SK-N-SH (cell line): ENCODE measurements around the gene GJB3. TPM values are rescaled to one million over a fixed set of nuclear protein-coding genes. Genes with fewer than 3 reads are reported as not detected.

Source experiments
- CTCF ChIA-PET: fragments of 300-600, 350-600 bp; formaldehyde crosslinking; extraction: SDS; loops from one replicate; lab custom pipeline; 2021; lab: Yijun Ruan, JAX
- POLR2A ChIA-PET: fragments of 350-600 bp; sonication (Branson Sonifier 250); formaldehyde crosslinking; extraction: SDS; loops from one replicate; lab custom pipeline; 2020; ENCODE audit warnings: antibody characterized with exemption, inconsistent platforms; lab: Yijun Ruan, JAX
- DNase-seq: peaks from one replicate; pipeline ENCODE4 v3.0.0; 2012
- H2AFZ ChIP-seq: fragments of 200-600 bp; sonication (generic); 2 replicates; pipeline ENCODE4 v1.8.1; 2016; ENCODE audit warnings: antibody characterized with exemption, mild to moderate bottlenecking, low read depth
- H3F3A ChIP-seq: fragments of 200-600 bp; sonication (generic); replicated peaks from 2 replicates; pipeline ENCODE3; 2016; ENCODE audit warnings: antibody characterized with exemption, mild to moderate bottlenecking; ENCODE audit not compliant: insufficient read depth
- H3K27ac ChIP-seq, 2 experiments: fragments of 200-500 bp in 1 of 2; fragments of 200-600 bp in 1 of 2; sonication (Bioruptor generic) in 1 of 2; sonication (generic), shearing (Covaris generic) in 1 of 2; 2 replicates each; pipeline versions ENCODE4 v1.5.1 to v1.6.1; 2014 to 2016; ENCODE audit warnings: low read depth in 2 of 2, inconsistent platforms in 1 of 2, low read length in 1 of 2, mild to moderate bottlenecking in 1 of 2, mixed read lengths in 1 of 2
- H3K27me3 ChIP-seq: fragments of 200-600 bp; sonication (generic), shearing (Covaris generic); 2 replicates; pipeline ENCODE4 v1.6.1; 2016; ENCODE audit warnings: mixed run types; ENCODE audit not compliant: insufficient read depth
- H3K36me3 ChIP-seq, 2 experiments: fragments of 200-500 bp in 1 of 2; fragments of 200-600 bp in 1 of 2; sonication (Bioruptor generic) in 1 of 2; sonication (generic) in 1 of 2; replicated peaks in 1 of 2; 2 replicates each; pipeline versions ENCODE3 to v1.5.1; 2014 to 2016; ENCODE audit warnings: low read length in 1 of 2, mild to moderate bottlenecking in 1 of 2; ENCODE audit not compliant: insufficient read depth in 2 of 2, control insufficient read depth in 1 of 2
- H3K4me1 ChIP-seq, 2 experiments: fragments of 200-500 bp in 1 of 2; fragments of 200-600 bp in 1 of 2; sonication (Bioruptor generic) in 1 of 2; sonication (generic), shearing (Covaris generic) in 1 of 2; 2 replicates each; pipeline versions ENCODE4 v1.5.1 to v1.6.1; 2014 to 2016; ENCODE audit warnings: low read depth in 1 of 2, low read length in 1 of 2, mixed run types in 1 of 2; ENCODE audit not compliant: insufficient read depth in 2 of 2, control insufficient read depth in 1 of 2
- H3K4me2 ChIP-seq: fragments of 200-600 bp; sonication (generic), shearing (Covaris generic); 2 replicates; pipeline ENCODE4 v1.6.1; 2017; ENCODE audit warnings: mixed run types
- H3K4me3 ChIP-seq, 2 experiments: fragments of 200-500 bp in 1 of 2; fragments of 200-600 bp in 1 of 2; sonication (Bioruptor generic) in 1 of 2; sonication (generic), shearing (Covaris generic) in 1 of 2; 2 replicates each; pipeline versions ENCODE4 v1.5.1 to v1.8.1; 2014 to 2016; ENCODE audit warnings: low read depth in 2 of 2, inconsistent platforms in 1 of 2, low read length in 1 of 2, mild to moderate bottlenecking in 1 of 2, mixed read lengths in 1 of 2, moderate library complexity in 1 of 2
- H3K79me2 ChIP-seq: fragments of 200-600 bp; sonication (generic); 2 replicates; pipeline ENCODE4 v1.8.1; 2017; ENCODE audit warnings: mild to moderate bottlenecking; ENCODE audit not compliant: insufficient read depth
- H3K9ac ChIP-seq: fragments of 200-600 bp; sonication (generic); 2 replicates; pipeline ENCODE4 v1.6.1; 2017; ENCODE audit warnings: mixed run types
- H3K9me2 ChIP-seq: fragments of 200-600 bp; sonication (generic); 2 replicates; pipeline ENCODE4 v1.6.1; 2017; ENCODE audit warnings: mixed run types
- H3K9me3 ChIP-seq: fragments of 200-600 bp; sonication (generic); 2 replicates; pipeline ENCODE4 v1.6.1; 2017; ENCODE audit warnings: mixed run types, mild to moderate bottlenecking, moderate library complexity
- H4K20me1 ChIP-seq: fragments of 200-600 bp; sonication (generic); 2 replicates; pipeline ENCODE4 v1.6.1; 2017; ENCODE audit warnings: mild to moderate bottlenecking, mixed run types; ENCODE audit not compliant: insufficient read depth
- CHD2 ChIP-seq: fragments of 150-350 bp; IDR thresholded peaks from 2 replicates; pipeline ENCODE4 v1.6.1; 2018; ENCODE audit warnings: low read length; ENCODE audit not compliant: partially characterized antibody
- ELF1 ChIP-seq: IDR thresholded peaks from 2 replicates; pipeline ENCODE4 v1.4.0; 2012
- FOSL2 ChIP-seq: IDR thresholded peaks from 2 replicates; pipeline ENCODE4 v1.4.0; 2012; ENCODE audit warnings: low read depth, mild to moderate bottlenecking, moderate library complexity, borderline replicate concordance
- FOXM1 ChIP-seq: IDR thresholded peaks from 2 replicates; pipeline ENCODE4 v1.4.0; 2012; ENCODE audit warnings: low read depth, mild to moderate bottlenecking
- GABPA ChIP-seq: IDR thresholded peaks from 2 replicates; pipeline ENCODE4 v1.4.0; 2012; ENCODE audit warnings: low read depth, mild to moderate bottlenecking
- JUND ChIP-seq: IDR thresholded peaks from 2 replicates; pipeline ENCODE4 v1.4.0; 2012
- MEF2A ChIP-seq: IDR thresholded peaks from 2 replicates; pipeline ENCODE4 v1.4.0; 2012; ENCODE audit warnings: low read depth, borderline replicate concordance
- MXI1 ChIP-seq: IDR thresholded peaks from 2 replicates; pipeline ENCODE4 v1.6.1; 2012; ENCODE audit warnings: mild to moderate bottlenecking, low read depth, low read length, improper control_type of control experiment
- NRF1 ChIP-seq: IDR thresholded peaks from 2 replicates; pipeline ENCODE4 v1.6.1; 2012; ENCODE audit warnings: low read depth, mild to moderate bottlenecking, low read length
- PBX3 ChIP-seq: IDR thresholded peaks from 2 replicates; pipeline ENCODE4; 2012
- SMC3 ChIP-seq: IDR thresholded peaks from 2 replicates; pipeline ENCODE4 v1.6.1; 2012; ENCODE audit warnings: low read depth, low read length, improper control_type of control experiment
- TCF12 ChIP-seq: IDR thresholded peaks from 2 replicates; pipeline ENCODE4 v1.4.0; 2012
- USF1 ChIP-seq: IDR thresholded peaks from 2 replicates; pipeline ENCODE4 v1.4.0; 2012; ENCODE audit warnings: low read depth, borderline replicate concordance
- WGBS: methylation state at CpG from one replicate; pipeline ENCODE4 v1.1.6; 2017; ENCODE audit warnings: low lambda C conversion rate; 5-methylcytosine and 5-hydroxymethylcytosine counted together
- polyA plus RNA-seq, 3 experiments: library from polyadenylated mRNA; depleted of rRNA; stranded (reverse); fragments of >200 nt; gene quantifications; 2 replicates each; pipeline ENCODE4 v1.2.3, GENCODE V29; 2012

GJB3 gene
- polyA plus RNA-seq, 1 of the 3 experiments (the other 2 are of a cell fraction), result not detected

- ChIA-PET POLR2A (no interaction called here), CTCF (interaction anchor here (0.9 to 6.2 kb wide), 3 partner anchors 12 to 97 kb away, joined by 3 to 57 read pairs (median 4); no protein-coding TSS in a partner anchor)
- Histone ChIP-seq H4K20me1 (no peaks in the 10 kb centered on the region), H3K9me3 (no peaks in the 10 kb centered on the region), H2AFZ (no peak within 1 kb of the TSS), H3K9me2 (no peaks in the 10 kb centered on the region), H3K4me1 (no peaks in the 10 kb centered on the region; a peak in 1 of 4 replicates), H3K4me2 (no peak within 1 kb of the TSS), H3K27me3 (no peaks in the 10 kb centered on the region), H3K27ac (no peak within 1 kb of the TSS), H3K4me3 (no peak within 1 kb of the TSS), H3K79me2 (no peaks in the 10 kb centered on the region), H3F3A (no peaks in the 10 kb centered on the region), H3K9ac (no peak within 1 kb of the TSS), H3K36me3 (no peaks in the 10 kb centered on the region)
- WGBS, result 48% methylated on average over 7 of the region's 13 CpGs
- TF ChIP-seq GABPA (no peak), JUND (no peak)
- no peak for DNase-seq
These were observed 25.9 kb upstream of the GJB3 start, which contains the start of gene GJB5 for GRCh38 chr1:34754964-34755637. GJB5 (plus strand) TSS chr1:34755047; CDS start chr1:34757331, 2,284 bp downstream.

DNA sequence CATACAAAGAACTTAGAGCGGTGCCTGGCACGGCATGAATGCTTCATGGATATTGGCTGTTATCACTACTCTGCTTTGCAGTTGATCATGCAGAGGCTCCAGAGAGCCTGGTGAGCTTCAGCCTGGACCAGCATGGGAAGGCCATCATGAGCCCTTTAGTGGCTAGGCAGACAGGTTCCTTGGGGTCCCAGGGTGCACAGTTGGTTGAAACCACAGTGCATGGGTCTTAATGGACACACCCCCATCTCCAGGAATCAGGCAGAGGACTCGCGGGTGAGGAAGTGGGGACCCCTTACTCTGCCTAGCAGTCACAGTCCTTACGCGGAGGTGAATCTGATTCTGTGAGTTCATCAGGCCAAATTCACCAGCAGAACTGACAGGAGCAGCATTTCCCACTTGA is 25.1 kb upstream of the GJB3 start:
- WGBS, result 78% methylated on average over 4 of the region's 6 CpGs
- no peak overlapping the region for H3K9ac ChIP-seq
- no peak for DNase-seq

More for the DNA sequence above, 25.1 kb upstream of the GJB3 start:
- Histone ChIP-seq H3K27ac (no peak overlapping the region), H3K79me2 (no peaks in the 10 kb centered on the region), H3K4me2 (no peak overlapping the region), H2AFZ (no peak overlapping the region), H3F3A (no peaks in the 10 kb centered on the region)
- TF ChIP-seq PBX3 (no peak), NRF1 (no peak), GABPA (no peak), USF1 (no peak), MEF2A (no peak), ELF1 (no peak), CHD2 (no peak), FOSL2 (no peak), FOXM1 (no peak), JUND (no peak), SMC3 (no peak), TCF12 (no peak), MXI1 (no peak)
- TF ChIP-seq, all 33 proteins: peak for 0
- POLR2A ChIA-PET, result no interaction called here
- H3K9me3 ChIP-seq, result no peaks in the 10 kb centered on the region
- H3K9me2 ChIP-seq, result no peaks in the 10 kb centered on the region
- no peaks in the 10 kb centered on the region for H4K20me1 ChIP-seq
- no peak overlapping the region for H3K4me3 ChIP-seq
- H3K27me3 ChIP-seq, result no peaks in the 10 kb centered on the region
- CTCF ChIA-PET, result interaction anchor here (1.1 to 6.2 kb wide), 2 partner anchors 13 to 96 kb away, joined by 3 to 57 read pairs; no protein-coding TSS in a partner anchor
- no peaks in the 10 kb centered on the region for H3K36me3 ChIP-seq
- no peaks in the 10 kb centered on the region for H3K4me1 ChIP-seq
